HG03196 (cell line): Measurements from ENCODE around the gene KNSTRN.
A peak's percentile ranks its signal among the peaks of the same experiment; 100 is the strongest.

Experiments used
- ATAC-seq: cut with Tn5 transposase; IDR thresholded peaks from one replicate; pipeline ENCODE4 v1.9.1; 2021; ENCODE audit not compliant: unreplicated experiment

KNSTRN gene

DNA sequence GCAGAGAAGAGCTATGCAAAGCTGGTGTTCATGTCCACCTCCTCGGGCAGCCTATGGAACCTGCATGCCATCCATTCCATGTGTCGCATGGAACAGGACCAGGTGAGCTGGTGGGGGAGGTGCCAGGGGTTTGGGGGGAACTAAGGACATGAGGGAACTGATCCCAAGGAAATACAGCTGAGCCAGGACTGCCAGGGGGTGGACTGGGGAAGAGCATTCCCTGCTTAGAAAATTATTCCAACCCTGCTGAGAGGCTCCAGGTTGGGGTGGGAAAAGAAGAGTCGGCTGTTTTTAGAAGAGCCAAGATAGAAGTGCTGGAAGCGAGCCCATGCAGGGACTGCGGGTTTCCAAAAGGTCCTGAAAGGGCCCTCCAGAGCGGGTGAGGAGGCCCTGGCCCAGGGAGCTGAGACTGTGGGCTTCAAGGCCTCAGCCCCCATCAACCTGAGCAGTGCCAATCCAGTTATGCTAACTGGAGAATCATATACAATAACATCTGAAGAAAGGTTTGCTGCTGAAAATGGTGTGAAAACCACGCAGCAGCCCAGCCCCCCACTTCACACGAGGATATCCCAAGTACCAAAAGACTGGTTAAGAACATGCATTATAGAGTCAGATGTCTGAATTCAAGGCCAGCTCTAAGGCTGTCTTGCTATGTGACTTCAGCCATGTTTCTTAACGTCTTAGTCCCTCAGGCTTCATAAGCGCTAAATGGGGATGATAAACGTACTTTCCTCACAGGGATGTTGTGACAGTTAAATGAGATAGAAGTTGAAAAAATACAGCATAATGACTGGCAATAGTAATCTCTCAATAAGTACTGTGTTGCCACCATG is 16.7 kb upstream of the KNSTRN start:
- ATAC-seq = no peak

DNA sequence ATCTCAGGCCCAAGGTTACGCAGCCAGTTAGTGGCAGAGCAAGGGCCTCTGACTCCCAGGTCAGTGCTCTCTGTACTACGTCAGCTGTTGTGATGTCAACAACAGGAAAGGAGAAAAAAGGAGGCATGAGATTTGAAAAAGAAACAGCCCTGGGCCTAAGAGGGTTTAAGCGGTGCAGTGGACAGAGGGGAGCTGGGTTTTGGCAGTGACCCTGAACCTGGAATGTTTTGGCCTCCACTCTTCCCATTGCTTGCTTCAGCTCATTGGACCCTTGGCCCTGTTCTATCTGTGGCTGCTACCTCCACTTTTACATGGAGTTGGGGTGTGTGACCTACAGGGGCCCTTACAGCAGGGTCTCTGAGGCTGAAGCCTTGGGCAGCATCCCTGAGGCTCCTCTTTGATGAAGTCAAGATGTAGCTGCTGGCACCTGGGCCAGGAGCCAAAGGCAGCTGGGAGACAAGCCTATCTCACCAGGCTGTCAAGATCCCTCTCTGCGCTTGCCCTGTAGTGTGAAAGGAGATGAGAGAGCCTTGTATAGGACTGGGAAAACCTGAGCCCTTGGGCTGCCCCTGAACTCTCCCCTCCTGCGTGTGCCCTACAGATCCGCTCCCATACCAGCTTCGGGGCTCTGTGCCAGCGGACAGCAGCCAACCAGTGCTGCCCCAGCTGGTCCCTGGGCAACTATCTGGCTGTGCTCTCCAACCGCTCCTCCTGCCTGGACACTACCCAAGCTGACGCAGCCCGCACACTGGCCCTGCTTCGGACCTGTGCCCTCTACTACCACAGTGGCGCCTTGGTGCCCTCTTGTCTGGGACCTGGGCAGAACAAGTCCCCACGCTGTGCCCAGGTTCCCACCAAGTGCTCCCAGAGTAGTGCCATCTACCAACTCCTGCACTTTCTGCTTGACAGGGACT is 15.8 kb upstream of the KNSTRN start:
- ATAC-seq = no peak

DNA sequence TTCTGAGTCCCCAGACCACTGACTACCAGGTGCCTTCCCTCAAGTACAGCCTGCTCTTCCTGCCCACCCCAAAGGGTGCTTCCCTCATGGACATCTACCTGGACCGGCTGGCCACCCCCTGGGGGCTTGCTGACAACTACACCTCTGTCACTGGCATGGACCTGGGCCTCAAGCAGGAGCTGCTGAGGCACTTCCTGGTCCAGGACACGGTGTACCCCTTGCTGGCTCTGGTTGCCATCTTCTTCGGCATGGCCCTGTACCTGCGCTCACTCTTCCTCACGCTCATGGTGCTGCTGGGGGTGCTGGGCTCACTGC is 15.2 kb upstream of the KNSTRN start:
- no peak for ATAC-seq

DNA sequence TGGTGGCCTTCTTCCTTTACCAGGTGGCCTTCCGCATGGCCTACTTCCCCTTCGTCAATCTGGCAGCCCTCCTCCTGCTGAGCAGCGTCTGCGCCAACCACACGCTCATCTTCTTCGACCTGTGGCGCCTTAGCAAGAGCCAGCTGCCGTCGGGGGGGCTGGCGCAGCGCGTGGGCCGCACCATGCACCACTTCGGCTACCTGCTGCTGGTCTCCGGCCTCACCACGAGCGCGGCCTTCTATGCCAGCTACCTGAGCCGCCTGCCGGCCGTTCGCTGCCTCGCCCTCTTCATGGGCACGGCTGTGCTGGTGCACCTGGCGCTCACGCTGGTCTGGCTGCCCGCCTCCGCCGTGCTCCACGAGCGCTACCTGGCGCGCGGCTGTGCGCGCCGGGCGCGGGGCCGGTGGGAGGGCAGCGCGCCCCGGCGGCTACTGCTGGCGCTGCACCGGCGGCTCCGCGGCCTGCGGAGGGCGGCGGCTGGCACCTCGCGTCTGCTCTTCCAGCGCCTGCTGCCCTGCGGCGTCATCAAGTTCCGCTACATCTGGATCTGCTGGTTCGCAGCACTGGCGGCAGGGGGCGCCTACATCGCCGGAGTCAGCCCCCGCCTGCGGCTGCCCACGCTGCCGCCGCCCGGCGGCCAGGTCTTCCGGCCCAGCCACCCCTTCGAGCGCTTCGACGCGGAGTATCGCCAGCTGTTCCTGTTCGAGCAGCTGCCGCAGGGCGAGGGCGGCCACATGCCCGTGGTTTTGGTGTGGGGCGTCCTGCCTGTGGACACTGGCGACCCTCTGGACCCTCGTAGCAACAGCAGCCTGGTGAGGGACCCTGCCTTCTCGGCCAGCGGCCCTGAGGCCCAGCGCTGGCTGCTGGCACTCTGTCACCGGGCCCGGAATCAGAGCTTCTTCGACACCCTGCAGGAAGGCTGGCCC is 14.6 kb upstream of the KNSTRN start:
- ATAC-seq = peak; percentile 73

DNA sequence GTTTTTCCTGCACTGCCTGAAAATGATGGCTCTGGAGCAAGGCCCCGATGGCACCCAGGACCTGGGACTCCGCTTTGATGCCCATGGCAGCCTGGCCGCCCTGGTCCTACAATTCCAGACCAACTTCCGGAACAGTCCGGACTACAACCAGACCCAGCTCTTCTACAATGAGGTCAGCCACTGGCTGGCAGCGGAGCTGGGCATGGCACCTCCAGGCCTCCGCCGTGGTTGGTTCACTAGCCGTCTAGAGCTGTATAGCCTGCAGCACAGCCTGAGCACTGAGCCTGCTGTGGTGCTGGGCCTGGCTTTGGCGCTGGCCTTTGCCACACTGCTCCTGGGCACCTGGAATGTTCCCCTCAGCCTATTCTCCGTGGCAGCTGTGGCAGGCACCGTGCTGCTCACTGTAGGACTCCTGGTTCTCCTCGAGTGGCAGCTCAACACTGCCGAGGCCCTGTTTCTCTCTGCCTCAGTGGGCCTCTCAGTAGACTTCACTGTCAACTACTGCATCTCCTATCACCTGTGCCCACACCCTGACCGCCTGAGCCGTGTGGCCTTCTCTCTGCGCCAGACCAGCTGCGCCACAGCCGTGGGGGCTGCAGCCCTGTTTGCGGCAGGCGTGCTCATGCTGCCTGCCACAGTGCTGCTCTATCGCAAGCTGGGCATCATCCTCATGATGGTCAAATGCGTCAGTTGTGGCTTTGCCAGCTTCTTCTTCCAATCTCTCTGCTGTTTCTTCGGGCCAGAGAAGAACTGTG is 13.6 kb upstream of the KNSTRN start:
- ATAC-seq = no peak

- no peak for ATAC-seq
Observed at GRCh38 chr15:40369474-40369869, 13.0 kb upstream of the KNSTRN start.

GRCh38 chr15:40369971-40370370 is 12.6 kb upstream of the KNSTRN start:
- ATAC-seq = no peak

GRCh38 chr15:40372981-40373380 is 9.5 kb upstream of the KNSTRN start:
- ATAC-seq = no peak

DNA sequence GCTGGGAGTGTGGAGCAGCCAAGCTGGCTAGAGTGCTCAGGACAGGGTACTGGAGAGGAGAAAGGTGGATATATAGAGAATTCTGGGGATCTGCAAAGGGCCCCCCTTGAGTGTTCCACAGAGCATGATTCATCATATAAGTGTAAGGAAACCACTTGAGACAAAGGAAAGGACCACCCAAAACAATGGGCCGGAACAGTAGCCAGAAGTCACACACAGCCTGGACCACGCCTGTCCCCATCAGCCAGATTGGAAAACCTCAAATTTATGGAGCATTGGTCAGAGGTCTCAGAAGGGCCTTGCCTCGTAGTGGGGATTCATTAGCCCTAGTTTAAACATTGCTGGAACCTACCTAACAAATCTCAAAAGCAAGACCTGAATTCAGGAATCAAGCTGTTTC is 4.9 kb upstream of the KNSTRN start:
- no peak for ATAC-seq

DNA sequence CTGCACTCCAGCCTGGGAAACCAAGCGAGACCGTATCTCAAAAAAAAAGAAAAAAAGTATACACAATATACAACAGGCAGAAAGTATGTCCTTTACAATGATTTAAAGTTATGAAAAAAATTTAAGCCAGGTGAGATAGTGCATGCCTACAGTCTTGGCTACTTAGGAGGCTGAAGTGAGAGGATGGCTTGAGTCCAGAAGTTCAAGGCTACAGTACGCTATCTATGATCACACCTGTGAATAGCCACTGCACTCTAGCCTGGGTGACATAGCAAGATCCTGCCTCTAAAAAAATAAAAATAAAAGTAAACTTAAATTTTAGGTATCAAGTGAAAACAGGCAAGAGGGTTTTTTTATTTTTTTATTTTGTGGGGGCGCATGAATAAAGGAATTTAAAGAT is 3.1 kb upstream of the KNSTRN start:
- no peak for ATAC-seq

- ATAC-seq = no peak
Observed at GRCh38 chr15:40379853-40380252, 2.7 kb upstream of the KNSTRN start.

DNA sequence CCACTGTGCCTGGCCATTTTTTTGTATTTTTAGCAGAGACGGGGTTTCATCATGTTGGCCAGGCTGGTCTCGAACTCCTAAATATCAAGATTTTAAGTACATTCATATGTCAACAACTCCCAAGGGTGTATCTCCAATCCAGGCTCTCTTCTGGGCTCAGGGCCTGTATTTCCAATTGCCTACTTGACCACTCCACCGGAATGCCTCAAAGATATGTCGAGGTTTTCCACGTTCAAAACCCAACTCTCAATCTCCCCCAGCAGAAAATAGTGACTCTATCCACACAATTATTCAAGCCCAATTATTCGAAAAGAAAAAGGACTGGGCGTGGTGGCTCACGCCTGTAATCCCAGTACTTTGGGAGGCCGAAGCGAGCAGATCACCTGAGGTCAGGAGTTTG is 1.9 kb upstream of the KNSTRN start:
- no peak for ATAC-seq

DNA sequence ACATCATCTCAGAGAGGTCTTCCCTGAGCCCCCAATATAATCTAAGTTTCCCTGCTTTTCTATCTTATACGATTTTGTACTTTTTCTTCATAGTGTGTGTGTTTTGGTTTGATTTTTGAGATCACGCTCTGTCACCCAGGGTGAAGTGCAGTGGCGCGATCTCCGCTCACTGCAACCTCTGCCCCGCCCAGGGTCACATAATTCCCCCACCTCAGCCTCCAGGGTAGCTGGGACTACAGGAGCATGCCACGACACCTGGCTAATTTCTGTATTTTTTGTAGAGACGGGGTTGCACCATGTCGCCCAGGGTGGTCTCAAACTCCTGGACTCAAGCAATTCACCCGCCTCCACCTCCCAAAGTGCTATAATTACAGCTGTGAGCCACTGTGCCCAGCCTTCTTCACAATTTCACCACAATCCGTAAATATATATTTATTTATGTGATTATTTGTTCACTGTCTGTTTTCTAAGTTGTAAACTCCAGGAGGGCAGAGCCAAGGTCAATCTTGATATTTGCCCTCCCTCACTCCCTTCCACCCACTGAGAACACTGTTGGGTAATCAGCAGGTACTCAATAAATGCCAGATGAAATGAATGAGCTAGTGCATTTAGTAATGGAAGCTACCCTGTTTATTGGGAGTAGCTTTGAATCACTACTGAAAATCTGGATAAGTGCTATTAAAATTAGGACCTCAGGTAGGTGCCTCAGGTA is 547 bp upstream of the KNSTRN start:
- ATAC-seq = no peak

DNA sequence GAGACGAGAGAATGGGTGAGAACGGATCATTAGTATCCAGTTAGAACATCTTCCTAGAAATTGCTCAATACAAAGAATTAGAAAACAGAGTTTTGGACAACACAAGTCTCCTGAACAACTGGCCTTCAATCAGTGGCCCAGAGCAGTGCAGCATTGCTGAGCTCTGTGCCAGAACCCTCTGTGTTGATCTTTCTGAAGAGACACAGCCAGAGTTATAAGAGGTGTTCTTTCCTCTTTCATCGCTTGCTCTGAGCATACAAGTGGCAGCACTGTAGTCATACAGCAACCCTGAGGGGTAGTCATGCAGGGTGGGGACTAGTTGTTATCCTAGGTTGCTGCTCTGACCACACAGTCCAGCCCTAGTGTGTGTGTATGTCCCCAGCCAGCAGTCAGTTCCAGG is 4.0 kb downstream of the KNSTRN start:
- ATAC-seq = no peak

DNA sequence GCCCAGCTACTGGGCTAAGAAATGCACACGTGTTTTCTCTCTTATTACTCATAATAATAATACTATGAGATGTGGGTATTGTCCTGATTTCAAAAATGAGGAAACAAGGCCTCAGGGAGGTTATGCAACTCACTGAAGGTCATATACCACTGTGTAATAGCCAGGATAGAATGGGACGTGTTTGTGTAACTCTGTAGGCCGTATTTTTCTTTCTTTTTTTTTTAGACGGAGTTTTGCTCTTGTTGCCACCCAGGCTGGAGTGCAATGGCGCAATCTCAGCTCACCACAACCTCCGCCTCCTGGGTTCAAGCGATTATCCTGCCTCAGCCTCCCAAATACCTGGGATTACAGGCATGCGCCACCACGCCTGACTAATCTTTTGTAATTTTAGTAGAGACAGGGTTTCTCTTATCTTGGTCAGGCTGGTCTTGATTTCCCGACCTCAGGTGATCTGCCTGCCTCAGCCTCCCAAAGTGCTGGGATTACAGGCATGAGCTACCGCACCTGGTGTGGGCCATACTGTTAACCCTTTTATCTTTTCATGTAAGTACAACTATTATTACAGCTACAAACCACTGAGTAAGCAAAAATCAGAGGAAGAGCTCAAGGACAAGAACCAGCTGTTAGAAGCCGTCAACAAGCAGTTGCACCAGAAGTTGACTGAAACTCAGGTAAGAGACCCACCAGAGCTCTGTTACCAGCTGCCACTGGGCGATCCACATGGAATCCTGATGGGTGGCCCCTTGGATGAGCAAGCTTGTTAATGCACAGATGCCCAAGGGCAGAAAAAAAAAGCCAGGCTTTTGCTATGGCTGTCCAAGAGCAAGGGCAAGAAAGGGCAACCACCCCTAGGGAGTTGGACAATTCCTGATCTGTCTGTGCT is 6.7 kb downstream of the KNSTRN start:
- ATAC-seq = no peak

GRCh38 chr15:40389824-40390595 is 7.5 kb downstream of the KNSTRN start:
- no peak for ATAC-seq

DNA sequence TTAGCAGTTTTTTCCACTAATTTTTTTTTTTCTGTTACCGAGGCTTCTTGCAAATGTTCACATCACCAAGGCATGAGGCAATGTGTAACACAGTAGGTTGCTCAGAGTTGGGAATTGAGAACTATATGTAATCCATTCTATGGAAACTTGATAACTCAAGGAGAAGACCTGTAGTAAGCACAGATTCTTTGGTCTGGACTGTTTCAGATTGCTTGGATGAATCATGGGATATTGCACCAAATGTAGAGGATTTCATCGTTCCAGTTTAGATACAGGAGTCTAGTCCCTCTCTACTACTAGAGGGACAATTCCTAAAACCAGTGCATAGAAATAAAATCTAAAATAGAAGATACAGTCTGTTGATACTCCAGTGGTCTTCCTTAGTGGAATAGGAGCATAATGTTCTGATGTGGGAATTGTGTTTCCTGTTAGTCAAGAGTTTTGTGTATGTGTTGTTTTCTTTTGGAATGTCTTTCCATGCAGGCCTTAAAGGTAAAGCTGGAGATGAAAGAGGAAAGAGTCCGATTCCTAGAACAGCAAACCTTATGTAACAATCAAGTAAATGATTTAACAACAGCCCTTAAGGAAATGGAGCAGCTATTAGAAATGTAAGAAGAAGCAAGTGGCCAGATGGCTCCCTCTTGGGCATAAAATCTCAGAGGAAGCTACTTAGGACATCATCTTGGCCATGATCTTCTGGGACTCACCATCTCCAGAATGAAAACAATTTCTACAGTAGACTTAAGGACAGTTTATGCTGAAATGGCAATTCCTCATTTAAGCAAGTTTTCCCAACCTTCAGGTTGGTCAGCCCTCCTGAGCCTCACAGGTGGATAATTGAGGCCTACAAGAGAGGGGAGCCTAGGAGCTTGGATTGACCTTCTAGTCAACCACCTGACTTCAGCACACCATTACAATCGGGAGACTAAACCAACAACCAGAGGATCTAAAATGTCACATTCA is 10.7 kb downstream of the KNSTRN start:
- no peak for ATAC-seq
